A549 (cell line): ENCODE measurements around the gene ARID1B.

Experiments
- CBX8 ChIP-seq: fragments of 200-600 bp; sonication (generic); IDR thresholded peaks from 2 replicates; pipeline ENCODE4 v1.6.1; 2016
- CEBPB ChIP-seq, 2 experiments: fragments of >200 bp in 1 of 2; sonication (Bioruptor Twin) in 1 of 2; formaldehyde crosslinking in 1 of 2; IDR thresholded peaks; 2 replicates each; pipeline ENCODE4 v1.6.1; 2012 to 2016
- CHD4 ChIP-seq: fragments of 200-600 bp; sonication (generic); IDR thresholded peaks from 2 replicates; pipeline ENCODE4 v1.6.1; 2016; ENCODE audit warnings: antibody characterized with exemption, mild to moderate bottlenecking, borderline replicate concordance
- E2F6 ChIP-seq: IDR thresholded peaks from 2 replicates; pipeline ENCODE4 v1.6.1; 2012; ENCODE audit warnings: low read depth, borderline replicate concordance
- HDAC2 ChIP-seq: fragments of 200-600 bp; sonication (generic); IDR thresholded peaks from 2 replicates; pipeline ENCODE4 v1.6.1; 2016
- HOXA7 ChIP-seq: fragments of 250-450 bp; sonication (Bioruptor Pico); IDR thresholded peaks from 2 replicates; pipeline ENCODE4 v1.5.0; 2020; ENCODE audit warnings: mild to moderate bottlenecking, moderate library complexity
- KDM1A ChIP-seq: fragments of 200-600 bp; sonication (generic); IDR thresholded peaks from 2 replicates; pipeline ENCODE4 v1.6.1; 2016; ENCODE audit warnings: low read depth, mild to moderate bottlenecking
- POLR2A ChIP-seq: IDR thresholded peaks from 2 replicates; pipeline ENCODE4 v1.6.1; 2012; ENCODE audit warnings: mild to moderate bottlenecking, low read length
- TF ChIP-seq, protein P1 (sequence below): fragments of >200 bp; sonication (Bioruptor Twin); formaldehyde crosslinking; IDR thresholded peaks from 3 replicates; pipeline ENCODE4 v1.5.1; 2016

DNA sequence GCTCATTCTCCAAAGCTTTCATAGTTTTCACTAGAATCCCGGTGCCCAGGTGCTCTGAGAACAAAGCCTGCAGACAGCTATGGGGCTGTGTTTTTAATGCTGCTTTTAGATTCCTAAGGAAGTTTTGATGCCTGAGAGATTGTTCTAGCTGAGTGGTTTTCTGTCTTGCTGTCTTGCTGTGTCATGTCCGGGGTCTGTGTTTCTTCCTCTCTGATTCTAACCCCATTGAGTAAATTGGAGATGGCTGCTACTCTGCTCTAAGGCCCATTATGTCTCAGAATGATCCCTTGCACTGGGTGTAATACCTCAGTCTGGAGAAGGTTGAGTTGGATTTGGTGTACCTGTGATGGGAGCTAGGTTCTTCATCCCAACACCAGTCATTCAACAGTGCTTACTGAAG lies 63.4 kb downstream of the ARID1B start:
- TF ChIP-seq, protein P1, sequence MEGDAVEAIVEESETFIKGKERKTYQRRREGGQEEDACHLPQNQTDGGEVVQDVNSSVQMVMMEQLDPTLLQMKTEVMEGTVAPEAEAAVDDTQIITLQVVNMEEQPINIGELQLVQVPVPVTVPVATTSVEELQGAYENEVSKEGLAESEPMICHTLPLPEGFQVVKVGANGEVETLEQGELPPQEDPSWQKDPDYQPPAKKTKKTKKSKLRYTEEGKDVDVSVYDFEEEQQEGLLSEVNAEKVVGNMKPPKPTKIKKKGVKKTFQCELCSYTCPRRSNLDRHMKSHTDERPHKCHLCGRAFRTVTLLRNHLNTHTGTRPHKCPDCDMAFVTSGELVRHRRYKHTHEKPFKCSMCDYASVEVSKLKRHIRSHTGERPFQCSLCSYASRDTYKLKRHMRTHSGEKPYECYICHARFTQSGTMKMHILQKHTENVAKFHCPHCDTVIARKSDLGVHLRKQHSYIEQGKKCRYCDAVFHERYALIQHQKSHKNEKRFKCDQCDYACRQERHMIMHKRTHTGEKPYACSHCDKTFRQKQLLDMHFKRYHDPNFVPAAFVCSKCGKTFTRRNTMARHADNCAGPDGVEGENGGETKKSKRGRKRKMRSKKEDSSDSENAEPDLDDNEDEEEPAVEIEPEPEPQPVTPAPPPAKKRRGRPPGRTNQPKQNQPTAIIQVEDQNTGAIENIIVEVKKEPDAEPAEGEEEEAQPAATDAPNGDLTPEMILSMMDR = no peak
- TF ChIP-seq CHD4 (no peak), HDAC2 (no peak), E2F6 (no peak), CEBPB (IDR thresholded peaks at IDR 0.05) (no peak), KDM1A (no peak), HOXA7 (CRISPR knock-in tag) (no peak), POLR2A (no peak), CBX8 (no peak)
